Dermis blood vessel endothelial cell (primary cell): ENCODE results near the gene ARHGAP33. TPM values are rescaled to one million over a fixed set of nuclear protein-coding genes. Genes with fewer than 3 reads are reported as not detected.

Experiments
- DNase-seq: peaks from one replicate; pipeline ENCODE4 v3.0.0; 2010
- total RNA-seq: library from RNA; depleted of rRNA; stranded (reverse); fragments of >200 nt; gene quantifications from 2 replicates; pipeline ENCODE4 v1.2.3, GENCODE V29; 2014

ARHGAP33 gene
- total RNA-seq, 1 donor from 2014 or later, result 4.8 TPM

- DNase-seq, result no peak
These were observed 2.6 kb downstream of the ARHGAP33 start for GRCh38 chr19:35777961-35778360.

GRCh38 chr19:35779033-35779432 is 3.7 kb downstream of the ARHGAP33 start:
- no peak for DNase-seq

- DNase-seq, result no peak
These were observed 4.7 kb downstream of the ARHGAP33 start for GRCh38 chr19:35780058-35780457.

GRCh38 chr19:35780717-35781116 is 5.4 kb downstream of the ARHGAP33 start:
- DNase-seq, result no peak

GRCh38 chr19:35781650-35782049 is 6.3 kb downstream of the ARHGAP33 start:
- DNase-seq, result no peak

- DNase-seq, result no peak
These were observed 7.2 kb downstream of the ARHGAP33 start for GRCh38 chr19:35782589-35782988.

GRCh38 chr19:35783469-35784434 is 8.4 kb downstream of the ARHGAP33 start:
- no peak for DNase-seq

GRCh38 chr19:35784503-35785338 is 9.4 kb downstream of the ARHGAP33 start:
- no peak for DNase-seq

- no peak for DNase-seq
These were observed 9.9 kb downstream of the ARHGAP33 start for GRCh38 chr19:35785339-35785627.

GRCh38 chr19:35786299-35787160 is 11.2 kb downstream of the ARHGAP33 start:
- DNase-seq, result no peak

- DNase-seq, result no peak
These were observed 11.9 kb downstream of the ARHGAP33 start for GRCh38 chr19:35787227-35787799.

GRCh38 chr19:35788205-35788960 is 13.0 kb downstream of the ARHGAP33 start:
- DNase-seq, result no peak

GRCh38 chr19:35789195-35789977 is 14.0 kb downstream of the ARHGAP33 start:
- no peak for DNase-seq

- no peak for DNase-seq
These were observed 14.9 kb downstream of the ARHGAP33 start for GRCh38 chr19:35789978-35790944.

GRCh38 chr19:35790981-35791813 is 15.8 kb downstream of the ARHGAP33 start:
- peak; percentile 7 for DNase-seq

GRCh38 chr19:35791814-35792279 is 16.5 kb downstream of the ARHGAP33 start:
- no peak for DNase-seq

- DNase-seq, result no peak
These were observed 16.9 kb downstream of the ARHGAP33 start for GRCh38 chr19:35792312-35792711.

- no peak for DNase-seq
These were observed 17.5 kb downstream of the ARHGAP33 start for GRCh38 chr19:35792888-35793287.
